Nephron (organoid): ENCODE measurements around the gene MACROD2.

ENCODE experiments used
- H3K27ac Mint-ChIP-seq, 3 experiments: 2 replicates each; pipeline ENCODE4 v1.8.0; 2020; ENCODE audit warnings: mixed read lengths in 3 of 3, mild to moderate bottlenecking in 2 of 3, moderate library complexity in 1 of 3
- H3K27me3 Mint-ChIP-seq: 2 replicates; pipeline ENCODE4 v1.8.0; 2021; ENCODE audit warnings: low read depth, mild to moderate bottlenecking, moderate library complexity, mixed read lengths
- H3K36me3 Mint-ChIP-seq: 2 replicates; pipeline ENCODE4 v1.8.0; 2020; ENCODE audit warnings: low read depth, mixed read lengths
- H3K4me1 Mint-ChIP-seq: 2 replicates; pipeline ENCODE4 v1.8.0; 2020; ENCODE audit warnings: mixed read lengths
- H3K4me3 Mint-ChIP-seq, 3 experiments: 2 replicates each; pipeline ENCODE4 v1.8.0; 2020; ENCODE audit warnings: mild to moderate bottlenecking in 3 of 3, mixed read lengths in 3 of 3, moderate library complexity in 2 of 3
- H3K9me3 Mint-ChIP-seq: 2 replicates; pipeline ENCODE4 v1.8.0; 2020; ENCODE audit warnings: mixed read lengths
- CTCF ChIP-seq, 3 experiments: fragments of 200-600 bp; sonication (generic); IDR thresholded peaks; one replicate each; pipeline ENCODE4 v1.5.0; 2021; ENCODE audit warnings: antibody characterized with exemption in 3 of 3; ENCODE audit not compliant: unreplicated experiment in 3 of 3

The MACROD2 gene

GRCh38 chr20:14647016-14647415 lies 651.7 kb downstream of the MACROD2 start:
- Mint-ChIP-seq H3K27ac (no peak overlapping the region), H3K4me3 (no peak overlapping the region), H3K36me3 (peaks cover 3% of the 10 kb centered on the region), H3K4me1 (no peaks in the 10 kb centered on the region), H3K27me3 (no peaks in the 10 kb centered on the region), H3K9me3 (peaks cover 6% of the 10 kb centered on the region)
- no peak for TF ChIP-seq CTCF (IDR thresholded peaks at IDR 0.05; ENCODE audit: unreplicated experiment in 3 of 3)

DNA sequence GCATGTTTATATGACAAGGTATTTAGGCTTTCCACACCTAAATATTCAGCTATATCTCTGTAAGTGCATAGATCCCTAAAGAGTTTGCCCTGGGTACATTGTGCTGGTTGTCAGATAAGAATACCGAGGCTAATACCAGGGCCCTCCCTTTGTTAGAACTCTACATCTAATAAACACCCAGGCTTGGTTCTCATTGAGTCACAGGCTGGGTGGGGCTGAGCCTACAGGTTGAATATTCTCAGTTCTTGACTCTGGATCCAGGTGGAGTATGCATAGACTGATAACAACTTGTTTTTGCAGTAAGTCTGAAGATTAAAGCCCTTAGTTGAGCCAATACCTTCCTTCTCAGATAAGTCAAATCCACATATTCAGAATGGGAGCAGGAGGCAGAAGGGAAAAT lies 654.3 kb downstream of the MACROD2 start:
- TF ChIP-seq CTCF (IDR thresholded peaks at IDR 0.05; ENCODE audit: unreplicated experiment in 3 of 3): no peak
- H3K27ac Mint-ChIP-seq: no peak overlapping the region

DNA sequence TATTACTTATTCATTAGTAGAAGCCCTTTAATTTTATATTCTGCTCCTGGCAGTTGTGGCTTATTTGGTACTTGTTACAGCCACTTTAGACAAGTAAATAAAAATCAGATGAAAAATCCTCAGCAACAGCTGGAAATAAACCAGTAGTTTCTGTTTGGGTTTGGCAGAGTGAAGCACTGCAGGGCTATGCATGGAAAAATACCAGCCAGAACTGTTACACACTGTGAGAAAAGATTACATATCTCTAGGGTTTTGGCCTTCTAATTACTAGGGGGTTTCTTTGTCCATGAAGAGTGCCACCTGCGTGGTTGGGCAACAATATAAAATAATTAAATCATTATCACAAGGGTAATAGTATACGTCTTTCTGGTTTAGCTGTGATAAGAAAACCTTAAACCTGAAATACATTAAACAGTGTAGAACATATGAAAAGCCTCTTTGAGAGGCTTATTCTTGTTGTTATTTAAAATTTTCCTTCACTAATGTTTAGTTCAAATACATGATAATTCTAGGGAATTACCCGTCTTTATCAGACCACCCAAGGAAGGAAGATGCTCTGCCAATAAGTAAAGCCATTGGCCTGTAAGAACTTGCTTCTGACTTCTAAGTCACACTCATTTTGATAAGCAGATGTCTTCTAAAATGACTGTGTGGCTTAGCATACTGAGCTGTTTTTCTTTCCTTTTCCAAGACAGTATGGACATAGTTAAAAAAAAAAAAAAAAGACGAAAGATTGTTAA lies 662.1 kb downstream of the MACROD2 start:
- Mint-ChIP-seq H3K27ac (no peak overlapping the region), H3K9me3 (peaks cover 5% of the 10 kb centered on the region), H3K4me3 (no peak overlapping the region), H3K27me3 (no peaks in the 10 kb centered on the region), H3K36me3 (no peaks in the 10 kb centered on the region), H3K4me1 (peaks cover 21% of the 10 kb centered on the region)
- TF ChIP-seq CTCF (IDR thresholded peaks at IDR 0.05; ENCODE audit: unreplicated experiment in 3 of 3): no peak

More for the DNA sequence above, 654.3 kb downstream of the MACROD2 start:
- Mint-ChIP-seq H3K27me3 (no peaks in the 10 kb centered on the region), H3K36me3 (no peaks in the 10 kb centered on the region), H3K4me3 (no peak overlapping the region), H3K4me1 (no peaks in the 10 kb centered on the region), H3K9me3 (no peaks in the 10 kb centered on the region)

GRCh38 chr20:14664101-14664500 lies 668.8 kb downstream of the MACROD2 start:
- Mint-ChIP-seq H3K36me3 (no peaks in the 10 kb centered on the region), H3K4me1 (peaks cover 27% of the 10 kb centered on the region), H3K27ac (no peak overlapping the region), H3K4me3 (no peak overlapping the region), H3K27me3 (peaks cover 5% of the 10 kb centered on the region), H3K9me3 (peaks cover 5% of the 10 kb centered on the region)
- no peak for TF ChIP-seq CTCF (IDR thresholded peaks at IDR 0.05; ENCODE audit: unreplicated experiment in 3 of 3)

- Mint-ChIP-seq H3K36me3 (no peaks in the 10 kb centered on the region), H3K9me3 (no peaks in the 10 kb centered on the region), H3K4me3 (no peak overlapping the region), H3K27ac (peak overlapping the region; percentile 10 to 71 (median 19)), H3K4me1 (peaks cover 12% of the 10 kb centered on the region), H3K27me3 (peaks cover 12% of the 10 kb centered on the region)
- TF ChIP-seq CTCF (IDR thresholded peaks at IDR 0.05; ENCODE audit: unreplicated experiment in 3 of 3): no peak
These were observed 671.4 kb downstream of the MACROD2 start for GRCh38 chr20:14666696-14667095.

- peak overlapping the region; percentile 10 to 71 (median 19) for H3K27ac Mint-ChIP-seq
- peaks cover 12% of the 10 kb centered on the region for H3K27me3 Mint-ChIP-seq
- no peaks in the 10 kb centered on the region for H3K36me3 Mint-ChIP-seq
- peaks cover 12% of the 10 kb centered on the region for H3K4me1 Mint-ChIP-seq
- no peaks in the 10 kb centered on the region for H3K9me3 Mint-ChIP-seq
- TF ChIP-seq CTCF (IDR thresholded peaks at IDR 0.05; ENCODE audit: unreplicated experiment in 3 of 3): no peak
- peak overlapping the region in 1 of 3 experiments; percentile 20 for H3K4me3 Mint-ChIP-seq
These were observed 671.9 kb downstream of the MACROD2 start for GRCh38 chr20:14667226-14667625.
